Activated CD4-positive, alpha-beta T cell treated with anti-CD3 and anti-CD28 coated beads, Interleukin-2, amount 50 U/mL, for 4 hours (primary cell): ENCODE data around the gene CTNND2.
"Not testable (repeated sequence)": the region's sequence is repeated elsewhere in the genome, so short reads cannot be mapped to it uniquely, and the experiment has no call there.

Experiments
- DNase-seq, 2 experiments: peaks; one replicate each; pipeline ENCODE4 v3.0.0-alpha.2; 2020

The CTNND2 gene

DNA sequence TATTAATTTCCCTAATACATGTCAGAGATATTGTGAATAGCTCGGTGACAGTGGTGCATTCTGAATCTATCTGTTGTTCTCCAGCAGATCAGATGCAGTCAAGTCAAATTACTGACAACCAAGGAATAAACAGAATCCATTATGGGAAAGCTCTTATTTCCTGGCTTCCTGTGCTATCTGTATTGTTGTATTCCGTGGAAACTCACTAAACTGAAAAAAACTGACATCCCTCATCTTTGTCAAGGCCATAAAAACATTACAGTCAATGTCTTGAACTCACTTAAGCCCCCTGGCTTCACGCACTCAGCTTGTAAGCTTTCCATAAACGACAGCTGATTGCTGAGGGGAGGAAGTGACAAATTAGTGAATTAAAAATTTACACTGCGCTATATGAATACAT lies 245.9 kb downstream of the CTNND2 start:
- DNase-seq: no peak

DNA sequence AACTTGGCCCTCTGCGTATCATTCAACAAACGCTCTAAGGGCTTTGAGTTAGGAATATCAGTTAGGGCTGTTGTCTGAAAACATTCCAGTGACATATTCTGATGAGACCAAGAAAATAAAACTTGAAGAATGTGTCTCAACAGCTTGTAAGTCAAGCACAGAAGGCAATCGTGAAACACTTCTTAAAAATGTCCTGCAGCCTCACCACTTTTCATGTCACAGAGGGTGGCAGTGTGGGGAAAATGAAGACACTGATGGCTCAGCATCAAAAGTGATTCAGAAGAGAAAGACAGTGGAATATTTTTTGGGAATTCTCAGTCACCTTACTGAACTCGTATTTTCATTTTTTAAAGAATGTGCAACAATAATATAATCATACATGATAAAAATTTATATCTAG lies 247.3 kb downstream of the CTNND2 start:
- DNase-seq: no peak

DNA sequence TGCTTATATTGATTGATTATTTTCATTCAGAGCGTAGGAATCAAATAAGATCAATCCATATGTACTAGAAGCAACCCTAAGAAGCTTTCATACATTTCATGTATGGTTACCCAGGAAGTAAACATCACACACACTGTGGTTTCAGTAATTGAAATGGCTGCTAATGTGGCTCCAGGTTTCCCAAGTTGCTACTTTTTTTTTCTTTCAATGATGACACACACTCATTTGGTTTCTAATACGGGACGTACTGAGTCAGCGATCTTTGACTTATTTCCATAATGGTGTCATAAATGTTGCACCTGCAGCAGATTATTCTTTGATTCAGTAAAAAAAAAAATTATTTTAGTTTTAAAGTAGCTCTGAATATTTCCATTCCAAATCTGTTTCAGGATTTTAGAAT lies 248.6 kb downstream of the CTNND2 start:
- no peak for DNase-seq

DNA sequence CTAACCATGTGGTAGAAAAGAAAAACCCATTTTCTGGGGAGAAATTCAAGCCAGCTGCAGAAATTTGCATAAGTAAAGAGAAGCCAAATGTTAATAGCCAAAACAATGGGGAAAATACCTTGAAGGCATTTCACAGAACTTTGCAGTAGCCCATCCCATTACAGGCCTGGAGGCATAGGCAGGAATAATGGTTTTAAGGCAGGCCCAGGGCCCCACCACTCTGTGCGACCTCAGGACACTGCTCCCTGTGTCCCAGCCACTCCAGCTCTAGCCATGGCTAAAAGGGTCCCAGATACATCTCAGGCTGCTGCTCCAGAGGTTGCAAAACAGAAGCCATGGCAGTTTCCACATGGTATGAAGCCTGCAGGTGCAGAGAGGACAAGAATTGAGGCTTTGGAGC lies 253.3 kb downstream of the CTNND2 start:
- no peak for DNase-seq

- DNase-seq: no peak
Observed at GRCh38 chr5:11646141-11646540, 258.1 kb downstream of the CTNND2 start.

DNA sequence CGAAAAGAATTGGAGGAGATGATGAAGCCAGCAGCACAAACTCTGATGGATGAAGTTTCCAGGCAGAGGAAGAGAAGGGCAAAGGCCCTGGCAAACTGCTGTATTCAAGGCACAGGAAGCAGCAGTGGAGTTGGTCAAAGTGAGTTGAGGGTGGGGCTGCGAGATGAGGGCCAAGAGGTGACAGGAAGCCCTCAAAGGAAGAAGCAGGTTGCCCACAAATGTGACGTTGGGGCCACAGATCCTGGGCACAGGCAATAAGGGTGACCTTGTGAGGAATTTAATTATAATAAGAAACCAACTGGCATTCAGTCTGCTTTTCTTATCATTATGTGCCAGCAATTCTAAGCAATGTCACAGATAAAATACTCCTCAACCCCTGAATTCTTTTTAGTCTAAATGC lies 261.8 kb downstream of the CTNND2 start:
- DNase-seq: no peak

GRCh38 chr5:11640158-11640873 lies 263.9 kb downstream of the CTNND2 start:
- no peak for DNase-seq

- no peak for DNase-seq
Observed at GRCh38 chr5:11622785-11623184, 281.5 kb downstream of the CTNND2 start.

DNA sequence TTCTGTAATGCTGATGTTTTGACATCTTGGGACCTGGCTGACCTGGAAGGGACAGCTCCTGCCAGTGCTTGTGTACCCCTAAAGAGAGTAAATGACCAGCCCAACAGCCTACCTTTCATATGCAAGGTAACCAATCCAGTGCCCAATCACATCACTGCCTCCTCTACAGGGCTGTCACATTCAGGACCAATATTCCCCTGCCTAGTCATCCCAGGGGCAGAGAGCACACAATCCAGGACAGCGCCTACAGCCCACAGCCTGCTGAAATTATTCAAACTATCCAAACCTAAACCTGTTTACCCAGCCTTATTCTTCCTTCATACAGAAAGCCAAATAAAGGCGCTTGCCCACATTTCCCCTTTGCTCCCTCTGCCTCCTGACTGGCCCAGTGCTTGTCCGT lies 284.1 kb downstream of the CTNND2 start:
- no peak for DNase-seq

GRCh38 chr5:11619339-11620024 lies 284.8 kb downstream of the CTNND2 start:
- DNase-seq: no peak

DNA sequence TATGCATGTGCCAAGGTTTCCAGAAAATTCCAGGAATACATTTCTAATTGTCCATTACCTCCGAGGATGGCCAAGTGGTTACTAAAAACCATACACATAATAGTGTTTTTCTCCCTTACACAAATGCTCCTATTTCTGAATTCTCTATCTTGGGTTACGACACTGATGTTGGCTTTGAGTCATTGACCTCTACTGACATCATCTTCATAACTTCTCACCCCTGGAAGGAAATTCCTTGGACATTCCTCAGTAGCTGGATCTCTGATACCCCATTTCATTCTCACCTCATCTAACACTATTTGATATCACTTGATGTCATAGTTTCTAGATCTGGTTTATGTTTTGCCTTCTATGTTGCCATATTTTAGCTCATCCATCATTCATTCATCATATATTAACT lies 287.2 kb downstream of the CTNND2 start:
- no peak for DNase-seq

- DNase-seq: not testable (repeated sequence)
Observed at GRCh38 chr5:11616624-11617023, 287.6 kb downstream of the CTNND2 start.

DNA sequence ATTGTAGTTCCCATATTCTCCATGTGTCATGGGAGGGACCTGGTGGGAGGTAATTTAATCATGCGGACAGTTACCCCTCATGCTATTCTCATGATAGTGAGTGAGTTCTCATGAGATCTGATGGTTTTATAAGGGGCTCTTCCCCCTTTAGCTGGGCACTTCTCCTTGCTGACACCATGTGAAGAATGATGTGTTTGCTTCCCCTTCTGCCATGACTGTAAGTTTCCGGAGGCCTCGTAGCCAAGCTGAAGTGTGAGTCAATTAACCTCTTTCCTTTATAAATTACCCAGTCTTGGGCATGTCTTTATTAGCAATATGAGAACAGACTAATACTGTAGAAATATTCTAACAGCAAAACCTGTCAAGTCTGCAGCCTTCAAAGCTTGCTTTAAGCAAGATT lies 293.2 kb downstream of the CTNND2 start:
- DNase-seq: no peak

DNA sequence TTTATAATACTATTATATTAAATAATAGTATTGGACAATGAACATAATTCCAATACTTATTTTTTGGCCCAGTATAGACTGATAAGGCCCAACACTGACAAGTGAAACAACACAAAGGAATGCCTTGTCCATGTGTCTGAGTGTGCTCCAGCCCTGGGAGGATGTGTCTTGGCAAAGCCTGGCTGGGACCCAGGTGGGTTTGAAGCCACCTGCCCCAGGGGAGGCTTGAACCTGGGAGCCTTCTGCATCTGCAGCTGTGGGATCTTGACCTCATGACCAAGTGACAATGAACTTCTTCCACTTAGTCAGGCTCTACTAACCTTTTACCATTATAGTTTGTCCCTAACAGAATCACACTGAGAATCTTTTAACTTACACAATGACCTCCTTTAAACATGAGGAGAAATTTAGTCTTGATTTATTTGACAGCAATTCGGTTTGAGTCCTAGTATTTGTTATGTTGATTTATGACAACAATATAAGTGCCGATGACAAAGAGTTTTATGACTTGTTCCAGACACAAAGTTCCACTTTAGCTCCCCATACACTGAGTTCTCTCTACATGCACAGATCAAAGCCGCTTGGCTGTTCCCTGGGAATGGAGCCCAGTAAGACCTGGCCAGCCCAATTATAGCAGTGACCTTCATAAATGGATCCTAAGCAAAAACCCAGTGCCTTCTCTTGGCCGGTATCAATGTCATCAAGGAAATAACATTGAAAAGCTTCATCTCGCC lies 294.5 kb downstream of the CTNND2 start:
- DNase-seq: no peak

- no peak for DNase-seq
Observed at GRCh38 chr5:11608530-11608929, 295.7 kb downstream of the CTNND2 start.

DNA sequence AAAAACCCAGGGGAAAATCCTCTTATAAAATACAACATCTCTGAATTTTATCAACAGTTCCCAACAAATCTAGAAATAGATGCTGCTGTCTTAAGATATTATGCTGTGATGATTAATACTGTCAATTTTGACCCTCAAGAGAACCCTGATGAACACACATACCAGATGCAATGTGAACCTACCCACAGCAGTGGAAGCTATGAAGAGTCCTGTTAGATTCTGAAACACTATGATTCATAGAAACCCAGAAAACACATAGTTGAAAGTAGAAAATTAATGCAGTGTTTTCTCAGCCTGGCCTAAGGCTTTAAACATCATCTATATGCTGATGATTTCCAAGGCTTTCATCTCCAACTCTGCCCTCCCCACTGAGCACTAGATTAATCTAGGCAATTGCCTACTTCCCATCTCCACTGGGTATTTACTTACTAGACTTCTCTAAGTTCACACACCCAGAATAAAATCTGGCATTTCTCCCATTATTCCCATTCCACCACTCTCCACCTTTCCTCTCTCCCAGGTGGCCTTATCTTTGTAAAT lies 296.2 kb downstream of the CTNND2 start:
- no peak for DNase-seq

DNA sequence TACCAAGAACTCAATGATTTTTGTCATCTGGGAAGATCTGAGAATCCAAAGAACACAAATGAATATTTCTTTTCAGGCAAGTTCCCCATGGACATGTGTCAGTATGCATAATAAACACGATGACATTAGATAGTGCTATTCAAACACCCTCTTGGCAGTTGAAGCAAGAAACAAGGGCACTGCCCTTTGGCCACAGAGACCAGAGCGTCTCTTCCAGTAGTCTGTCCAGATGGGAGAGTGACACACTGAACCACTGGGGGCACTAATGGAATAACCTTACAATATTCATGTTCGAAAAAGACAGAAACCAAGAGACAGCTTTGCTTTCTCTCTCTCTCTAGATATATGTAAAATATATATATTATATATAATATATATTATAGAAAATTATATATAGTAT lies 301.9 kb downstream of the CTNND2 start:
- no peak for DNase-seq

GRCh38 chr5:11599499-11599898 lies 304.7 kb downstream of the CTNND2 start:
- no peak for DNase-seq

GRCh38 chr5:11596657-11597071 lies 307.6 kb downstream of the CTNND2 start:
- no peak for DNase-seq

GRCh38 chr5:11596185-11596584 lies 308.1 kb downstream of the CTNND2 start:
- no peak for DNase-seq

DNA sequence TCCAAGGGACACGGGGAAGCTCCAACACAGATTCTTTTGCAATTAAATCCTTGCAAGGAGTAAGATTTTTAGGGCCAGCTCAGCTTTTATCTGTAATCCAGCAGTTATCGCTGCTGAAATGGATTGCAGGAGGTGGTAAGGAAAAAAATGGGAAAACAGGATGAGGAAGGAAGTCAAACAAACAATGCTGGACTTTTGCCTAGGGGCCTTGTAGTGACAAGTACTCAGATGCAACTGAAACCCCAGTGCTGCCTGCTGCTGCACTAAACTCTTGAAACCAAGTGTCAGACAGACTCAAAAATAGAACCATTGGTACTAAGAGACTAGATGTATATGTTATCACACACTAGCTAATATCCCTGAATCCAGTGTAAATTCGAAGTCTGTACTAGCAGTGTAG lies 309.2 kb downstream of the CTNND2 start:
- no peak for DNase-seq

- no peak for DNase-seq
Observed at GRCh38 chr5:11594021-11594420, 310.2 kb downstream of the CTNND2 start.

- no peak for DNase-seq
Observed at GRCh38 chr5:11590475-11590874, 313.8 kb downstream of the CTNND2 start.

- no peak for DNase-seq
Observed at GRCh38 chr5:11588803-11589202, 315.4 kb downstream of the CTNND2 start.
